HepG2 (cell line): ENCODE measurements around the gene DCDC2C. TPM values are rescaled to one million over a fixed set of nuclear protein-coding genes. Genes with fewer than 3 reads are reported as not detected.

ENCODE experiments used
- ATAC-seq: fragments of 200-7000 bp; cut with Tn5 transposase; 3 replicates; pipeline ENCODE4 v1.9.1; 2020; ENCODE audit warnings: mild to moderate bottlenecking, moderate library complexity
- BruUV-seq: library from RNA; stranded (reverse); fragments of 400-500 nt; replicated peaks from 2 replicates; lab custom pipeline; 2021; lab: Mats Ljungman, UMichigan
- CTCF ChIA-PET: fragments of 300-600 bp; formaldehyde crosslinking; extraction: SDS; loops from one replicate; lab custom pipeline; 2021; ENCODE audit warnings: low total read pairs, inconsistent platforms, low intra/inter-chr PET ratio; lab: Yijun Ruan, JAX
- POLR2A ChIA-PET: fragments of 350-600 bp; sonication (Branson Sonifier 250); formaldehyde crosslinking; loops from one replicate; lab custom pipeline; 2020; ENCODE audit warnings: antibody characterized with exemption, inconsistent platforms; lab: Yijun Ruan, JAX
- DNase-seq: peaks from one replicate; pipeline ENCODE4 v3.0.0-alpha.2; 2015; ENCODE audit warnings: low spot score
- FAIRE-seq: peaks from 3 replicates; lab custom pipeline; 2011; peaks lifted over from hg19 to GRCh38; lab: Jason Lieb, UNC
- H2AFZ ChIP-seq: one replicate; pipeline ENCODE4 v1.6.1; 2011; ENCODE audit warnings: low read length, inconsistent platforms
- H3K27ac ChIP-seq: fragments of 300-600 bp; 3 replicates; pipeline ENCODE4 v1.8.0; 2011; ENCODE audit warnings: mixed run types, mild to moderate bottlenecking, mixed read lengths, low read length, inconsistent platforms; ENCODE audit not compliant: insufficient read depth; ENCODE audit errors: extremely low read length
- H3K27me3 ChIP-seq, 2 experiments: fragments of 200-600 bp in 1 of 2; 2 replicates in 1 of 2; 3 replicates in 1 of 2; pipeline versions ENCODE4 v1.6.0 to v1.8.0; 2011; ENCODE audit warnings: low read length in 2 of 2, mild to moderate bottlenecking in 2 of 2, moderate library complexity in 2 of 2, inconsistent platforms in 1 of 2; ENCODE audit not compliant: insufficient read depth in 2 of 2, control insufficient read depth in 1 of 2
- H3K36me3 ChIP-seq, 2 experiments: fragments of 200-600 bp in 1 of 2; replicated peaks in 1 of 2; 2 replicates in 1 of 2; 3 replicates in 1 of 2; pipeline versions ENCODE4 v1.5.1 to v1.8.0; 2011; ENCODE audit warnings: low read length in 2 of 2, inconsistent platforms in 1 of 2; ENCODE audit not compliant: insufficient read depth in 2 of 2, control insufficient read depth in 1 of 2
- H3K4me1 ChIP-seq: 2 replicates; pipeline ENCODE4 v1.5.1; 2012; ENCODE audit warnings: low read length, inconsistent platforms; ENCODE audit not compliant: insufficient read depth
- H3K4me2 ChIP-seq: 2 replicates; pipeline ENCODE4 v1.6.0; 2011; ENCODE audit warnings: low read depth, low read length, inconsistent platforms
- H3K4me3 ChIP-seq, 3 experiments: fragments of 200-600 bp in 1 of 3; sonication (generic), shearing (Covaris generic) in 1 of 3; replicated peaks in 1 of 3; 2 replicates each; pipeline ENCODE4 v1.5.1; 2011 to 2016; ENCODE audit warnings: low read length in 3 of 3, inconsistent platforms in 2 of 3, low read depth in 2 of 3, mild to moderate bottlenecking in 2 of 3, control low read depth in 1 of 3, mixed read lengths in 1 of 3; ENCODE audit not compliant: insufficient read depth in 1 of 3
- H3K79me2 ChIP-seq: one replicate; pipeline ENCODE4 v1.6.1; 2011; ENCODE audit warnings: low read length, inconsistent platforms; ENCODE audit not compliant: insufficient read depth
- H3K9ac ChIP-seq: 2 replicates; pipeline ENCODE4 v1.6.0; 2011; ENCODE audit warnings: mild to moderate bottlenecking, low read depth, low read length, inconsistent platforms; ENCODE audit not compliant: insufficient read depth
- H3K9me3 ChIP-seq: 2 replicates; pipeline ENCODE4 v1.5.1; 2012; ENCODE audit warnings: mild to moderate bottlenecking, low read length
- H4K20me1 ChIP-seq: 2 replicates; pipeline ENCODE4 v1.6.0; 2011; ENCODE audit warnings: inconsistent platforms, mild to moderate bottlenecking, low read length, moderate library complexity; ENCODE audit not compliant: insufficient read depth
- ARHGAP35 ChIP-seq: sonication (generic); formaldehyde crosslinking; IDR thresholded peaks from 2 replicates; pipeline ENCODE4 v1.9.0; 2022; ENCODE audit warnings: mild to moderate bottlenecking, inconsistent platforms, moderate library complexity, missing genetic modification reagents, borderline replicate concordance
- CEBPG ChIP-seq: IDR thresholded peaks from 2 replicates; pipeline ENCODE4 v1.6.1; 2016
- CREM ChIP-seq, 2 experiments: sonication (generic) in 1 of 2; formaldehyde crosslinking in 1 of 2; IDR thresholded peaks; 2 replicates each; pipeline versions ENCODE4 v1.4.0 to v1.6.1; 2016 to 2020; ENCODE audit warnings: antibody characterized with exemption in 1 of 2, mild to moderate bottlenecking in 1 of 2, missing genetic modification reagents in 1 of 2
- HNRNPH1 ChIP-seq: fragments of 200-400 bp; formaldehyde crosslinking; optimal IDR thresholded peaks from 2 replicates; pipeline ENCODE3; 2017; ENCODE audit warnings: mild to moderate bottlenecking, low read depth, low read length
- HNRNPLL ChIP-seq: fragments of 200-400 bp; formaldehyde crosslinking; IDR thresholded peaks from 2 replicates; pipeline ENCODE4 v1.6.1; 2017; ENCODE audit warnings: mild to moderate bottlenecking, low read depth, low read length; ENCODE audit not compliant: poor library complexity, severe bottlenecking
- HOXA5 ChIP-seq: sonication (generic); formaldehyde crosslinking; IDR thresholded peaks from 2 replicates; pipeline ENCODE4 v1.4.0; 2020; ENCODE audit warnings: missing genetic modification reagents
- RARA ChIP-seq: IDR thresholded peaks from 2 replicates; pipeline ENCODE4 v1.6.1; 2016; ENCODE audit warnings: missing genetic modification reagents, missing compliant biosample characterization
- ZNF496 ChIP-seq: sonication (generic); formaldehyde crosslinking; IDR thresholded peaks from 2 replicates; pipeline ENCODE4 v1.8.1; 2023; ENCODE audit warnings: mild to moderate bottlenecking, moderate library complexity, missing genetic modification reagents; ENCODE audit not compliant: insufficient replicate concordance
- ZNF598 ChIP-seq: sonication (generic); formaldehyde crosslinking; IDR thresholded peaks from 2 replicates; pipeline ENCODE4 v1.5.1; 2020; ENCODE audit warnings: mild to moderate bottlenecking, missing genetic modification reagents, borderline replicate concordance
- ZNF605 ChIP-seq: sonication (generic); formaldehyde crosslinking; IDR thresholded peaks from 2 replicates; pipeline ENCODE4 v1.8.0; 2022; ENCODE audit warnings: mild to moderate bottlenecking, missing genetic modification reagents
- WGBS: methylation state at CpG from one replicate; pipeline ENCODE4 v1.1.6; 2017; ENCODE audit warnings: low lambda C conversion rate; 5-methylcytosine and 5-hydroxymethylcytosine counted together
- in situ Hi-C: cut with HindIII; loops from 2 replicates; pipeline ENCODE4 v1.10.0; 2017; ENCODE audit warnings: low pct_unique_long_range_greater_than_20kb; ENCODE audit not compliant: extremely low pct_ligation_motif_present
- intact Hi-C: fragments of 100-400 bp; cut with micrococcal nuclease; formaldehyde crosslinking; loops from one replicate; pipeline ENCODE4 v1.10.0; 2022; ENCODE audit not compliant: unreplicated experiment
- polyA plus RNA-seq, 8 experiments: library from polyadenylated mRNA; depleted of rRNA in 3 of 8; stranded (reverse) in 7 of 8; unstranded in 1 of 8; fragments of >200 nt; fragmentation: Illumina TruSeq in 4 of 8; extraction: Trizol in 4 of 8; gene quantifications; 2 replicates each; pipeline versions ENCODE4 v1.2.1 to v1.2.3, GENCODE V29; 2011 to 2016; ENCODE audit warnings: low read depth in 4 of 8, missing spikeins in 1 of 8, mixed read lengths in 1 of 8; ENCODE audit not compliant: insufficient read depth in 1 of 8
- total RNA-seq, 5 experiments: library from RNA; depleted of rRNA; stranded (reverse); fragments of >200 nt; fragmentation: Illumina TruSeq; extraction: Trizol; gene quantifications; 2 replicates each; pipeline ENCODE4 v1.2.3, GENCODE V29; 2016; ENCODE audit warnings: low read depth in 1 of 5
- TF ChIP-seq, protein P1 (sequence below), 2 experiments: sonication (generic) in 1 of 2; formaldehyde crosslinking in 1 of 2; IDR thresholded peaks; 2 replicates each; pipeline versions ENCODE4 v1.4.0 to v1.6.1; 2018 to 2020; ENCODE audit warnings: missing genetic modification reagents in 2 of 2, borderline replicate concordance in 1 of 2, low read depth in 1 of 2, mild to moderate bottlenecking in 1 of 2, missing biosample characterization in 1 of 2
- TF ChIP-seq, protein P2 (sequence below): IDR thresholded peaks from 2 replicates; pipeline ENCODE4 v1.6.1; 2016

DCDC2C gene
- total and polyA plus RNA-seq, 2 of the 13 experiments (the other 11 are each of a cell fraction or from before 2014, with no cell fraction given), result not detected

DNA sequence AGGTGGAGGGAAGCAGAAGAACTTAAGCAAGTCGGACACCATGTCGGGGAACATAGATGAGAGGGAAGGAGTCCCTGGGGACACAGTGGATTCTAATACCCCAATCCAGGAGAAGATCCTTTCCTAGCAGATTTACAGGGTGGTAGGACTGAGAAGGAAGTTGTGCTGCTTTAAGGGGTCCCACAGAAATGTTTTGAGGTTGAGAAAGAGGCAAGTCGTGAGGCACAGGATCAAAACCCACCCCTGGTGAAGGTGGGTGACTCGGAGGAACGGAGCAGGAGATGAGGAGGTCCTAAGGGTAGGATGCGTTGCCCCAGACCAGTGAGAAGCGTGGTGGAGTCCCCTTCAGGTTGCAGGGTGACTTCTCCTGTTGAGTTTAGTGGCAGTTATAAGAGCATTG, 32.7 kb downstream of the DCDC2C start:
- H3K27ac ChIP-seq, result no peak overlapping the region
- WGBS, result 26% methylated on average over 7 of the region's 7 CpGs
- ChIA-PET CTCF (no interaction called here), POLR2A (no interaction called here)
- H2AFZ ChIP-seq, result no peak overlapping the region
- no peak overlapping the region for H3K4me3 ChIP-seq
- no peaks in the 10 kb centered on the region for H4K20me1 ChIP-seq
- H3K9ac ChIP-seq, result no peak overlapping the region
- BruUV-seq, result no TSS peak
- in situ Hi-C loops, result no loop called here
- FAIRE-seq, result no peak
- DNase-seq, result no peak
- no peaks in the 10 kb centered on the region for H3K9me3 ChIP-seq
- no peaks in the 10 kb centered on the region for H3K79me2 ChIP-seq
- ATAC-seq, result no peak
- no peaks in the 10 kb centered on the region for H3K4me1 ChIP-seq
- intact Hi-C loops, result no loop called here
- TF ChIP-seq ZNF605 (CRISPR knock-in tag) (no peak), HNRNPLL (no peak), RARA (no peak), CEBPG (no peak), ZNF496 (CRISPR knock-in tag) (no peak), ZNF598 (CRISPR knock-in tag) (no peak), CREM (IDR thresholded peaks at IDR 0.05) (no peak), CREM (CRISPR knock-in tag; IDR thresholded peaks at IDR 0.05) (no peak), HNRNPH1 (no peak), HOXA5 (CRISPR knock-in tag) (no peak), ARHGAP35 (CRISPR knock-in tag) (no peak)
- TF ChIP-seq, protein P1, sequence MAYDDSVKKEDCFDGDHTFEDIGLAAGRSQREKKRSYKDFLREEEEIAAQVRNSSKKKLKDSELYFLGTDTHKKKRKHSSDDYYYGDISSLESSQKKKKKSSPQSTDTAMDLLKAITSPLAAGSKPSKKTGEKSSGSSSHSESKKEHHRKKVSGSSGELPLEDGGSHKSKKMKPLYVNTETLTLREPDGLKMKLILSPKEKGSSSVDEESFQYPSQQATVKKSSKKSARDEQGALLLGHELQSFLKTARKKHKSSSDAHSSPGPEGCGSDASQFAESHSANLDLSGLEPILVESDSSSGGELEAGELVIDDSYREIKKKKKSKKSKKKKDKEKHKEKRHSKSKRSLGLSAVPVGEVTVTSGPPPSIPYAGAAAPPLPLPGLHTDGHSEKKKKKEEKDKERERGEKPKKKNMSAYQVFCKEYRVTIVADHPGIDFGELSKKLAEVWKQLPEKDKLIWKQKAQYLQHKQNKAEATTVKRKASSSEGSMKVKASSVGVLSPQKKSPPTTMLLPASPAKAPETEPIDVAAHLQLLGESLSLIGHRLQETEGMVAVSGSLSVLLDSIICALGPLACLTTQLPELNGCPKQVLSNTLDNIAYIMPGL (CRISPR knock-in tag; IDR thresholded peaks at IDR 0.05; ENCODE audit: borderline replicate concordance in 1 of 2, low read depth in 1 of 2), result no peak
- TF ChIP-seq, protein P2, sequence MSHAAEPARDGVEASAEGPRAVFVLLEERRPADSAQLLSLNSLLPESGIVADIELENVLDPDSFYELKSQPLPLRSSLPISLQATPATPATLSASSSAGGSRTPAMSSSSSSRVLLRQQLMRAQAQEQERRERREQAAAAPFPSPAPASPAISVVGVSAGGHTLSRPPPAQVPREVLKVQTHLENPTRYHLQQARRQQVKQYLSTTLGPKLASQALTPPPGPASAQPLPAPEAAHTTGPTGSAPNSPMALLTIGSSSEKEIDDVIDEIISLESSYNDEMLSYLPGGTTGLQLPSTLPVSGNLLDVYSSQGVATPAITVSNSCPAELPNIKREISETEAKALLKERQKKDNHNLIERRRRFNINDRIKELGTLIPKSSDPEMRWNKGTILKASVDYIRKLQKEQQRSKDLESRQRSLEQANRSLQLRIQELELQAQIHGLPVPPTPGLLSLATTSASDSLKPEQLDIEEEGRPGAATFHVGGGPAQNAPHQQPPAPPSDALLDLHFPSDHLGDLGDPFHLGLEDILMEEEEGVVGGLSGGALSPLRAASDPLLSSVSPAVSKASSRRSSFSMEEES (CRISPR knock-in tag), result no peak
- H3K4me2 ChIP-seq, result no peak overlapping the region
- H3K27me3 ChIP-seq, result peaks cover 5 to 49% of the 10 kb centered on the region in 2 experiments
- H3K36me3 ChIP-seq, result no peaks in the 10 kb centered on the region
